GM08714 (cell line): ENCODE measurements around the gene MATR3.

Experiments used
- H3K4me3 ChIP-seq: fragments of 200-500 bp; sonication (Bioruptor generic); 2 replicates; pipeline ENCODE4 v1.5.1; 2014; ENCODE audit warnings: mild to moderate bottlenecking, low read length, inconsistent platforms
- ZNF274 ChIP-seq: IDR thresholded peaks from 2 replicates; pipeline ENCODE4 v1.6.1; 2012; ENCODE audit warnings: mild to moderate bottlenecking, low read depth, low read length

The MATR3 gene

DNA sequence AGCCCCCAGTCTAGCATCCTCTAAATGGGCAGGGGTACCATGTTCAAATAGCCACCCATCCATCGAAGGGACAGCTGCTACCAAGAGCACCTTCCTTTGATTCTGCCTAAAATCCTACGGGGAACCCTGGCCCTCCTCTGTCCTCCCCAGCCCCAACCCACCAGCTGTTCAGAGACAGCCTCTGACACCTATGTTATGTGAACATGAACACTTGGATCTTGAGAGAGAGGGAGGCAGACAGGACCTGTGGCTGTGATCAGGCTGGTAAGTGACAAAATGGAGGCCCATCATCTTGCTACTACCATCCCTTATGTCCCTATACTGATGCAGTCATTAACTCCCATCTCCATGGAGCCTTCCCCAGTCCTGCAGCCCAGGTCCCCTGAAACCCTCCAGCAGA lies 81.4 kb downstream of the MATR3 start:
- no peak overlapping the region for H3K4me3 ChIP-seq
- TF ChIP-seq ZNF274: no peak

- H3K4me3 ChIP-seq: no peak overlapping the region
- TF ChIP-seq ZNF274: no peak
These were observed 82.8 kb downstream of the MATR3 start for GRCh38 chr5:139376364-139376763.

DNA sequence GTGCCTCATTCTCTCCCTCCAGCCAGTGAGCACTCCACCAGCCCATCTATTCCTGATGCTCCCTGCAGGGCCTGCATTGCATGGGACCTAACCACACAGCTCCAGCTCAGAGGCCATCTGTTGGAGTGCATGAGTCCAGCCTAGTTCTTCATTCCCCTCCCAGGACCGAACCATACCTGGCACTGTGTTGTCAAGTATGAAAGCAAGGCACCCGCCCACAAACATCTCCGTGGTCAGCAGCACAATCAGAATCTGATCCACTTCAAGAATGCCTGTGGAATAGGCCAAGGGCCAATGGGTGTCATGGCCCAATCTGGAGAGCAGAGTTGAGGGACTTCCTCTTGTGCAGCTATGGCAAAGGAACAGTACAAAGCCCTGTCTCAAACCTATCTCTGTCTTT lies 83.7 kb downstream of the MATR3 start:
- TF ChIP-seq ZNF274: no peak
- no peak overlapping the region for H3K4me3 ChIP-seq

DNA sequence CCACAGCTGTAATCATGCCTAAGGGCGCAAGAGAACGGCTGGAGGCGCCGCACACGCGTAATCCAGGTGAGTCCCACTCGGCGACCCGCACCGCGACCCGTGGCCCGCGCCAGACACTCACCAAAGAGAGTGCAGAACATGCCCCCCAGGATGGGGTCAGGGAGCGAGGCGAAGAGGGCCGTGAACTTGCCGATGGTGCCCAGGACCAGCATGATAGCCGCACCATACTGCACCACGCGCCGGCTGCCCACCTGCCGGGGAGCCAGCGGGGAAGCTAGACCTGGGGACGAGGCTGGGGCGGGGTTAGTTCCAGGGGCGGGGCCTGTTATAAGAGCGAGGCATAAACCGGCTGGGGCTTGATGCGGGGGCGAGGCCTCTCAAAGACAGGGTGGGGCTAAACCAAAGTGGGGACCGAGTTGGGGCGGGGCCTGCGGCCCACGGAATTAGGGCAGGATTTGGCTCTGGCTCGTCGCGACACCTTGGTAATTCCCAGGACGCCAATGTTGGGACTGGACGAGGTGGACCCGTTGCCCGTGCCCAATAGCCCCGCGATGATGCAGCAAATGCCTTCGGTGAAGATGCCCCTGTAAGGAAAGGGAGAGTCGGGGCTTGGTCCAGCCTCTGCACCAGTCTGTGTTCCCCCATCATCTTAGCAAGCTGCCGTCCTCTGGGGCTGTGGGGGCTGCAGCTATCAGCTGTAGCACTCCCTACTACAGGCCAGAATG lies 84.7 kb downstream of the MATR3 start:
- no peak overlapping the region for H3K4me3 ChIP-seq
- no peak for TF ChIP-seq ZNF274

DNA sequence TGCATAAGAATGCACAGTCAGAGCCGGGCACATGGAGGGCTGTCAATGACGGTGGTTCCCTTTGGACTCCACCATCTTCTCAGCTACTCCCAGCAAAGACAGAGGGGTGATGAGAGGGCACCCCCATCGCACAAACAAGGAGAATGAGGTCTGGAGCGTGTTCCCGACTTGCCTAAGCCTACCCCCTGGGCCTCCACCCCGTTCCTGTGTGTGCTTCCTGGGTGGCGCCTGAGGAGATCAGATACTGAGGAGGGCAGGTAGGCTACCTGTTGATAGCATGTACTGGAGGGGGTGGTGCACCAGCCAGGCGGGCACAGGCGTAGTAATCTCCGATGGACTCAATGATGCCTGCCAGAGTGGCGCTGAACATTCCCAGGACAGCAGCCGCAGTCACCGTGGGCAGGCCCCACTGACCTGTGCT lies 85.4 kb downstream of the MATR3 start:
- H3K4me3 ChIP-seq: no peak overlapping the region
- no peak for TF ChIP-seq ZNF274

GRCh38 chr5:139379626-139380449 lies 86.3 kb downstream of the MATR3 start:
- no peak overlapping the region for H3K4me3 ChIP-seq
- no peak for TF ChIP-seq ZNF274
